ENCODE data around the gene ERP44.

The ERP44 gene

GRCh38 chr9:99929652-99930051, 169.1 kb downstream of the ERP44 start:
- DNase-seq, result no peak
